Chondrocyte (in vitro differentiated cells): ENCODE data around the gene TESK1. TPM values are rescaled to one million over a fixed set of nuclear protein-coding genes. Genes with fewer than 3 reads are reported as not detected.
A peak's percentile ranks its signal among the peaks of the same experiment; 100 is the strongest.

Experiments
- DNase-seq: peaks from one replicate; pipeline ENCODE4 v3.0.0; 2021; ENCODE audit warnings: mixed read lengths, low spot score
- H3K27ac Mint-ChIP-seq: one replicate; pipeline ENCODE4 v1.8.0; 2021; ENCODE audit warnings: mild to moderate bottlenecking, moderate library complexity, mixed read lengths; ENCODE audit not compliant: unreplicated experiment
- H3K27me3 Mint-ChIP-seq: 2 replicates; pipeline ENCODE4 v1.8.0; 2021; ENCODE audit warnings: low read depth, mixed read lengths
- H3K36me3 Mint-ChIP-seq: 2 replicates; pipeline ENCODE4 v1.8.0; 2021; ENCODE audit warnings: low read depth, mixed read lengths
- H3K4me1 Mint-ChIP-seq: 2 replicates; pipeline ENCODE4 v1.8.0; 2021; ENCODE audit warnings: low read depth, mild to moderate bottlenecking, mixed read lengths
- H3K4me3 Mint-ChIP-seq: one replicate; pipeline ENCODE4 v1.8.0; 2021; ENCODE audit warnings: mild to moderate bottlenecking, moderate library complexity, mixed read lengths; ENCODE audit not compliant: unreplicated experiment
- H3K9me3 Mint-ChIP-seq: 2 replicates; pipeline ENCODE4 v1.8.0; 2021; ENCODE audit warnings: low read depth, mixed read lengths
- total RNA-seq: library from RNA; stranded (reverse); gene quantifications from 3 replicates; pipeline ENCODE4 v1.2.1, GENCODE V29; 2021
- TF ChIP-seq, protein P1 (sequence below): fragments of 200-600 bp; sonication (generic); IDR thresholded peaks from 2 replicates; pipeline ENCODE4 v1.5.0; 2021; ENCODE audit warnings: antibody characterized with exemption, mild to moderate bottlenecking, moderate library complexity

TESK1 gene
- total RNA-seq, 1 donor from 2014 or later: 50.7 TPM

DNA sequence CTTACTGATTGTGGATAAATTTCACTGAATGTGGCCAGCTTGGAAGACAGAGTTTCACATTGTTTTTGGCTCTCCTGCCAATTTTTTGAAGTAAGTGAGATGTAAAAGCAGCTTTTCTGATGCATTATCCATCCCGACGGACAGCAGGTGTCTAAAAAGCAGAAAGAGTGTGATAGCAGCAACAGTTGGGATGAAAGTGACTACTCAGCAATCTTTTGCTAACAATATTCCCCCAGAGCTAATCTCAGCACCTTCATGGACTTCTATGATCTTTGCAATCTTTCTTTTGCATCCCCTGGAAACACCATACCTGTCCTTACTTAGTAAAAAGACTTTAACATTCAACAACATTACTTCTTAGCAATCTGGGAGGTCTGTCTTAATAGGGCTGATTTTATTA lies 7.8 kb downstream of the TESK1 start:
- H3K36me3 Mint-ChIP-seq: peaks cover 8% of the 10 kb centered on the region
- H3K9me3 Mint-ChIP-seq: no peaks in the 10 kb centered on the region
- H3K27me3 Mint-ChIP-seq: peaks cover 26% of the 10 kb centered on the region
- H3K27ac Mint-ChIP-seq: no peak overlapping the region
- H3K4me3 Mint-ChIP-seq: no peak overlapping the region
- H3K4me1 Mint-ChIP-seq: peaks cover 11% of the 10 kb centered on the region
- DNase-seq: no peak
- TF ChIP-seq, protein P1, sequence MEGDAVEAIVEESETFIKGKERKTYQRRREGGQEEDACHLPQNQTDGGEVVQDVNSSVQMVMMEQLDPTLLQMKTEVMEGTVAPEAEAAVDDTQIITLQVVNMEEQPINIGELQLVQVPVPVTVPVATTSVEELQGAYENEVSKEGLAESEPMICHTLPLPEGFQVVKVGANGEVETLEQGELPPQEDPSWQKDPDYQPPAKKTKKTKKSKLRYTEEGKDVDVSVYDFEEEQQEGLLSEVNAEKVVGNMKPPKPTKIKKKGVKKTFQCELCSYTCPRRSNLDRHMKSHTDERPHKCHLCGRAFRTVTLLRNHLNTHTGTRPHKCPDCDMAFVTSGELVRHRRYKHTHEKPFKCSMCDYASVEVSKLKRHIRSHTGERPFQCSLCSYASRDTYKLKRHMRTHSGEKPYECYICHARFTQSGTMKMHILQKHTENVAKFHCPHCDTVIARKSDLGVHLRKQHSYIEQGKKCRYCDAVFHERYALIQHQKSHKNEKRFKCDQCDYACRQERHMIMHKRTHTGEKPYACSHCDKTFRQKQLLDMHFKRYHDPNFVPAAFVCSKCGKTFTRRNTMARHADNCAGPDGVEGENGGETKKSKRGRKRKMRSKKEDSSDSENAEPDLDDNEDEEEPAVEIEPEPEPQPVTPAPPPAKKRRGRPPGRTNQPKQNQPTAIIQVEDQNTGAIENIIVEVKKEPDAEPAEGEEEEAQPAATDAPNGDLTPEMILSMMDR: no peak

DNA sequence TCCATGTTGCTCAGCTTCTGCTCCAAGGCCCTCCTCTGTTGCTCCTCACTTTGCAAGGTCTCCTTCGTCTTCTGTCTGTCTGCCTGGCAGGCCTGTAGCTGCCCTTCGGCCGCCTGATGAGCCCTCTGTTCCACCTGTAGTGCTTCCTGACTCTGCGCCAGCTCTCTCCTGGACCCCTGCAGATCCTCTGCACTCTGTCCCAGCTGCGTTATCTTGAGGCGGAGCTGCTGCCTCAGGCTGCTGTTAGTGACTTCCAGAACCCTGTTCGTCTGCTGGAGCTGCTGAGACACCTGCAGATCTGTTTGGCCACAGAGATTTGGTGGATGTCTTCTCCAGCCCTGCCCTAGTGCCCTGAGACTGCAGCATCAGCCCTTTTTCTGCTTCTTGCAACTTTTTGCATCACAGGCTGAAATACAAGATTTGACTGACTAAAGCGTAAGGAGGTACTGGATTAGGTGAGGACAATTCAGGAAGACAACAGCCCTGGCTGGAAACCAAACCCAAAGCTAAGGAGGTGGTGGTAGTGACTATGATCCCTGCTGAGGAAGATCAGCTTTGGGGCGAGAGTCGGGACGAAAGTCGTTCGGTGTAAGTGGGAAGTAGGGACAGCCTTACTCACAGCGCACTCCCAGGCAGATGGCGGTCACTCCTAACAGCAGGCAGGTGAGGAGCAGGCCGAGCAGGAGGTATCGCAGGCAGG lies 11.1 kb downstream of the TESK1 start:
- H3K36me3 Mint-ChIP-seq: no peaks in the 10 kb centered on the region
- H3K9me3 Mint-ChIP-seq: no peaks in the 10 kb centered on the region
- H3K27me3 Mint-ChIP-seq: peaks cover 26% of the 10 kb centered on the region
- no peak overlapping the region for H3K27ac Mint-ChIP-seq
- H3K4me3 Mint-ChIP-seq: peak overlapping the region; percentile 69
- peak; percentile 77 for DNase-seq
- peaks cover 11% of the 10 kb centered on the region for H3K4me1 Mint-ChIP-seq
- TF ChIP-seq, protein P1: no peak

DNA sequence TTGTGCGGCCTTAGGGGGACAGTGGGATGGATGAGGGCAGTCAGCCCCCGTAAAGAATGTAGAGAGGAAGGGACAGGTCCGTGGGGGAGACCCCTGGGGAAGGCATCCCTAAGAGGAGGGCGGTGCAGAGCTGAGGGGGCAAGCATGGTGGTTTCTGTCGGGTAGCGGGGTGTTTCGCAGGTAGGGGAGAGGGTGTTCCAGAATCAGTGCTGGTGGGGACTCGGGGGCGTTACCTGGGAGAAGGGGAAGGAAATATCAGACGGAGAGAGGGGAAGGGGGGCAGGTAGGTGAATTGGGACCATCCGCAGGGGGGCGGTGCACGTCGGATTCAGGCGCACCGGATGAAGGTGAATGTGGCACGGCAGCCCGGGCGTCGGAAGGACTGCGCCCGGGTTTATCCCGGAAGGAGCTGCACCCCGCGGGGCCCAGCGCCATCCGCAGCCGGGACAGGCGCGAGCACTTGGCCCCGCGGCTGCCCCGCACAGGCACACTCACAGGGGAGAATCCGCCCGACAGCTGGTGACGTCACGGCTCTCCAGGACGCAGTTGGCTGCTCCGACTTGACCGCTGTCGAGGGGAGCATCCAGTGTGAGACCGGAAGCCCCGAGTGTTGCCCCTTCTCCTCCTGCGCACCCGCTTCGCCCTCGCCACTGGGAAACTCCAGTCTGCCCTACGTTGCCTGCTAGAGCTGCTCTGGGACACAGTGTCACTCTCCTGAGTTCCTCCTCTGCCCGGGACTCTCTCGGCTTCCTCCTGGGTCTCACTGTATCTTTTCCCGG lies 11.8 kb downstream of the TESK1 start:
- TF ChIP-seq, protein P1: peak; percentile 39
- Mint-ChIP-seq H3K4me3 (peak overlapping the region; percentile 69), H3K9me3 (no peaks in the 10 kb centered on the region), H3K27ac (no peak overlapping the region), H3K4me1 (peaks cover 11% of the 10 kb centered on the region), H3K36me3 (no peaks in the 10 kb centered on the region), H3K27me3 (peaks cover 26% of the 10 kb centered on the region)
- peak; percentile 78 for DNase-seq

DNA sequence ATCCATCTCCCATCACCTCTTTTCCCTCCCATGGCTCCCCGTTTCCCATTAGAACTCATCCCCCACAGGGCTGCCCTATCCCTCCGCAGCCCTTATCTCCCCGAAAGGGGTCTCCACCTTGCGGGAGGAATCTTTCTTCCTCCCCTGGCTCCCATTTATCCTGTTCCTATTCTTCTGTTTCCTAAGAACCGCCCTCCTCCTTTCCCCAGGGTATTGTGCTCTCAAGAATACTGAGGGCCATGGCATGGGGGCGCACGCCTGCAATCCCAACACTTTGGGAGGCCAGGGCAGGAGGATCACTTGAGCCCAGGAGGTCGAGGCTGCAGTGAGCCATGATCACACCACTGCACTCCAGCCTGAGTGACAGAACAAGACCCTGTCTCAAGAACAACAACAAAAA lies 12.5 kb downstream of the TESK1 start:
- H3K9me3 Mint-ChIP-seq: no peaks in the 10 kb centered on the region
- peak overlapping the region; percentile 69 for H3K4me3 Mint-ChIP-seq
- H3K4me1 Mint-ChIP-seq: peaks cover 11% of the 10 kb centered on the region
- TF ChIP-seq, protein P1: no peak
- DNase-seq: no peak
- H3K27ac Mint-ChIP-seq: no peak overlapping the region
- no peaks in the 10 kb centered on the region for H3K36me3 Mint-ChIP-seq
- peaks cover 26% of the 10 kb centered on the region for H3K27me3 Mint-ChIP-seq

DNA sequence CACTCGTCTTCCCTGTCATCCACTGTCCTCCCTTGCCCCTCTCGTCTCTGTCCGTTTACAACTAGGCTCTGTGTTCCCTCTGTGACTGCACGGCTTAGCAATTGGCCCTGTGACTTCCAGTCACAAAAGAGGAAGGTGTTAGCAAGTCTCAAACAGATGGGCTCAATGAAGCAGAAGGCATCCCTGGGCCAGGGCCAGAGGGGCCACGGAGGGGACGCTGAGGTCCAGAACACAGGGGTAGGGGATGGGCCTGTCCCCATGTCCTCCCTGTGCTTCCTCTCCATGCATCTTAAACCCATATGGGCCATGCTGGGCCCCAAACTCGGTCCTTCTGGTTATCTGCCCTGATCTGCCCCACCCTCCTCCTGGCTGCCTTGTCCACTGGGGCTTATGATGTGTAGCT lies 13.3 kb downstream of the TESK1 start, which contains the start of gene CD72:
TSS of gene CD72 (minus strand) at position 89 of the 403 bp plus-strand sequence. CDS start 110 bp downstream, outside the sequence.
- Mint-ChIP-seq H3K4me3 (peak within 1 kb of the TSS; percentile 69), H3K9me3 (no peaks in the 10 kb centered on the region), H3K4me1 (peaks cover 11% of the 10 kb centered on the region), H3K36me3 (no peaks in the 10 kb centered on the region), H3K27ac (no peak within 1 kb of the TSS), H3K27me3 (peaks cover 26% of the 10 kb centered on the region)
- TF ChIP-seq, protein P1: no peak
- DNase-seq: no peak
